Hematopoietic multipotent progenitor cell (in vitro differentiated cells): ENCODE data around the gene CTRL. TPM values are rescaled to one million over a fixed set of nuclear protein-coding genes. Genes with fewer than 3 reads are reported as not detected.
"Not testable (repeated sequence)": the region's sequence is repeated elsewhere in the genome, so short reads cannot be mapped to it uniquely, and the experiment has no call there.

ENCODE experiments used
- DNase-seq, 3 donors: peaks; one replicate each; pipeline ENCODE4 v3.0.0-alpha.2; 2011 to 2015; ENCODE audit warnings: low read depth in 2 of 3, low spot score in 2 of 3
- total RNA-seq: library from RNA; depleted of rRNA; stranded (reverse); fragments of >200 nt; gene quantifications from one replicate; pipeline ENCODE4 v1.2.3, GENCODE V29; 2012

CTRL gene
- total RNA-seq, 1 donor: 2.2 TPM

DNA sequence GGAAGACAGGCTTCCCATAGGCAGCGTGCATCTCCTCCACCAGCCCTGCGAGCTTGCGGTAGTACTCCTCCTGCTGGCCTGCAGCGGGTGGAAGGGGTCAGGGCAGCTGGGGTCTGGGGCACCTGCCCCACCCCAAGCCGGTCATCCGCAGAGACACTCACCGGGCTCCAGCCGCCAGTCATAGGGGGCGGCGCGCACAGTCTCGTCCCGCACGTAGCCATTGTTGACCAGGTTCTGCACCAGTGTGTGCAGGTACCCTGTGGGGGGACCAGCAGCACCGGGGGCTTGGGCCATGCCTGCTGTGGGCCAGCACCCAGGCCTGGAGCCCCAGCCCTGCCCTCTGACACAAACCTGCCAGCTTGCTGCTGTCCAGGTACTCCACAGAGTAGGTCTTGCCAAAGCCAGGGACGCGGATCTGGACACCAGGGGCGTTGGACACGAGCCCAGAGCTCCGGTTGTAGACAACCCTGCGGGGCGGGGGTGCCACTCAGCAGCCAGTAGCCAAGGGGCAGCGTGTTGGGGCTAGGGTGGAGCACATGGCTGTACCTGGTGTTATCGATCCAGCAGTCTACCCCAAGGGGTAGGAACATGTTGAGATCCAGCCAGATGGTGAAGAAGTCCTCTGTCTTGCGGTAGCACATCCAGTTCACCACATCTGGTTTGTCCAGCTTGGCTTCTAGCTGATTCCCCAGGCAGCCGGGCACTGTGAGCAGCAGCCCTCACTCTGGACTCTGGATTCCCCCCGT, 11.0 kb upstream of the CTRL start:
- DNase-seq: no peak

DNA sequence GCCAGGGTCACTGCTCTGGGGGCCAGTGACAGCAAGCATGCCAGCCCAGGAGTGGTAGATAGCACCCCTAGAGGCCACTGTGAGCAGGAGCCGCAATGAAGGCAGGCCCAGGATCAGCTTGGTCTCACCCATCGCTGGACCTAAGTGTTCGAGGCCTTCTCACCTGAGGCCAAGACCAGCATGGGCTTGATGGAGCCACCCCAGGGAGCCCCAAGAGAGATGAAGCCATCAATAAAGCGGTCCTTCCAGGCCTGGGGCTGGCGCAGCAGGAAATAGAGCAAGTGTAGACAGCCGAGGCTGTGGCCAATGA, 10.5 kb upstream of the CTRL start:
- peak in 2 of 3 donors; percentile 29 to 40 for DNase-seq

DNA sequence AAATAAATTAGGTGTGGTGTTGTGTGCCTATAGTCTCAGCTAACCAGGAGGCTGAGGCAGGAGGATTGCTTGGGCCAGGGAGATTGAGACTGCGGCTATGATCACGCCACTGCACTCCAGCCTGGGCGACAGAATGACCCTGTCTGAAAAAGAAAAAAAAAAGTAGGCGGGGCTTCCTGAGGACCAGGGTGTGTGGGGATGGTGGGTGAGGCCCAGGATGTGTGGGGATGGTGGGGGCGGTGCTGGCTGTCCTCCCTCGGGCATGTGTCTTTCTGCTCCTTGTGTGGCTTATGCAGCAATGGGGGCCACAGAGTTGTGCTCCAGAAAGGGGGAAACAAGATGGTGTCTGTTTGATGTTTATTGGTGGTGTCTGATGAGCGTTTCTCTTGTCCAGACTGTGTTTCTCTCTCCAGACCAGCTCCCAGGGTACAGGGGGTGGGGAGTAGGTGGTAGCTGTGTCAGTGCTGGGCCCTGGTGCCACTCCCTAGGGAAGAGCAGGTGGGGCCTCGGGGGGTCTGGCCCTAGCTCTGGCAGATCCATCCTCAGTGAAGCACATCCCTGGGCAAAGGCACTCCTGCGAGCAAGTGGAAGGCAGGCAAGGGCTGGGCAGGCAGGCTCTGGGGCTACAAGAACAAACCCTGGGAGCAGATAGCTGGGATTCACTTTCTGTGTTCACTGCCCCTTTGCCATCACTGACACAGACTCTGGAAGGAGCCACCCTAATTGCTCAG, 10.0 kb upstream of the CTRL start:
- no peak for DNase-seq

DNA sequence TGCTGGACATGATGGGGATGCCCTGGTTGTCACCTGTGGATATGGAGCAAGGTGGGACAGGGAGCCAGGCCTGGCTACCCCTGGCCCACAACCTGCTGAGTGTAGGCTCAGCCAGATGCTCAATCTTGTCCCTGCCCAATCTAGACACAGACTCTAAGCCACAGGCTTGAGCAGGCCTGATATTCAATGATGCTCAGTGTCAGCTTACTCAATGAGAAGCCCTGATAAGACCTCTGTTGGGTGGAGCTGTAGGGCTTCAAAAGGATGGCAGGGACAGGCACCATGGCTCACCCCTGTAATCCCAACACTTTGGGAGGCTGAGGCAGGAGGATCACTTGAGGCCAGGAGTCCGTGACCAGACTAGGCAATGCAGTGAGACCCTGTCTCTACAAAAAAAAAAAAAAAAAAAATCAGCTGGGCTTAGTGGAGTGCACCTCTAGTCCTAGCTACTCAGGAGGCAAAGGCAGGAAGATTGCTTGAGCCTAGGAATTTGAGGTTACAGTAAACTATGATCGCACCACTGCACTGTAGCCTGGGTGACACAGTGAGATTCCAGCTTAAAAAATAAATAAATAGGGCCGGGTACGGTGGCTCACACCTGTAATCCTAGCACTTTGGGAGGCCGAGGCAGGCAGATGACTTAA, 8.9 kb upstream of the CTRL start:
- DNase-seq: no peak

DNA sequence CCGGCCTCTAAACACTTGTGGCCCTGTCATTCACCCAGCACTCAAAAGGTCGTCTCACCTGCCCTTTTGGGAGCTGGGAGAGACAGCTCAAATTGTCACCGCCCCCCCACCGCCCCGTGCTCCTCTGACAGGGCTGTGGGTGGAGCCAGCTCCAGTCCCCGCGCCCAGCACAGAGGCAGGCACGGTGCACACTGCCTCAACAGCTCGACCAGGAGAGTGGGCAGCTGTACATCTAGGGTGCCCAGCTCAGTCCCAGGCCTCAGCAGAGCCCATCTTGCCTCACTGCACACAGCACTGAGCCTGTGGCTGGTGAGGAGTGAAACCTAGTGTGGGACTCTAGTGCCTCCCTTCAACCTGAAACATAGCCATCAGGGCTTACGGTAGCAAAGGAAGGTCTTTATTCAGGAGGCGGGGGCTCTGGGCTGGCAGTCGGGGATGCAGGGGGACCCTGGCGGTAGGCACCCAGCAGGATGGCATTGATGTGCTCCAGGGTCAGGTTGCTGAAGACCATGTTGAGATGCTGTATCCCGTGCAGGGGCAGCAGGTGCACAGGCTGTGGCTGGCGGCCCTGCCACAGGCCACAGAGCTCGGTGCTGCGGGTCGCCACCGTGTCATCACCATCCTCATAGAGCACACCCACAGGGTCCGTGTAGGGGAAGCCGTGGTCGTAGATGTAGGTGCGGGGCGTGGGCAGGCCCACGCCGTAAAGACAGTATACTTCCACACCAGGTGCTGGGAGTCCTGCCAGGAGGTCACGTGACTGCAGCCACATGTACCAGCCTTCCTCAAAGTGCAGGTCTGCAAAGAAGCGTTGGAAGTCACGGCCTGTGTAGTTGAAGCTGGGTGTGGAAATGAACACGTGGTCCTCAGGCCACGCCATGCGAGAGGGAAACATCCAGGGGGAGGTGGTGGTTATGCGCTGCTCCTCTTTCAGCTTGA, 8.1 kb upstream of the CTRL start:
- peak in 2 of 3 donors; percentile 63 to 77 for DNase-seq

DNA sequence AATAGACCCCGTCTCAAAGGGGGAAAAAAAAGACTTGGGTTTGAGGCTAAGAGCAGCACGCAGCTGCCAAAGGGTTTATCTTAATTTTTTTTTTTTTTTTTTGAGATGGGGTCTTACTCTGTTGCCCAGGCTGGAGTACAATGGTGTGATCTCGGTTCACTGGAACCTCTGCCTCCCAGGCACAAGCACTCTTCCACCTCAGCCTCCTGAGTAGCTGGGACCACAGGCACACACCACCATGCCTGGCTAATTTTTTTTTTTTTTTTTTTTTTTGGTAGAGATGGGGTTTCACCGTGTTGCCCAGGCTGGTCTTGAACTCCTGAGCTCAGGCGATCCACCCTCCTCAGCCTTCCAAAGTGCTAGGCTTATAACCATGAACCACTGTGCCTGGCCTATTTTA, 6.1 kb upstream of the CTRL start:
- not testable (repeated sequence) for DNase-seq

DNA sequence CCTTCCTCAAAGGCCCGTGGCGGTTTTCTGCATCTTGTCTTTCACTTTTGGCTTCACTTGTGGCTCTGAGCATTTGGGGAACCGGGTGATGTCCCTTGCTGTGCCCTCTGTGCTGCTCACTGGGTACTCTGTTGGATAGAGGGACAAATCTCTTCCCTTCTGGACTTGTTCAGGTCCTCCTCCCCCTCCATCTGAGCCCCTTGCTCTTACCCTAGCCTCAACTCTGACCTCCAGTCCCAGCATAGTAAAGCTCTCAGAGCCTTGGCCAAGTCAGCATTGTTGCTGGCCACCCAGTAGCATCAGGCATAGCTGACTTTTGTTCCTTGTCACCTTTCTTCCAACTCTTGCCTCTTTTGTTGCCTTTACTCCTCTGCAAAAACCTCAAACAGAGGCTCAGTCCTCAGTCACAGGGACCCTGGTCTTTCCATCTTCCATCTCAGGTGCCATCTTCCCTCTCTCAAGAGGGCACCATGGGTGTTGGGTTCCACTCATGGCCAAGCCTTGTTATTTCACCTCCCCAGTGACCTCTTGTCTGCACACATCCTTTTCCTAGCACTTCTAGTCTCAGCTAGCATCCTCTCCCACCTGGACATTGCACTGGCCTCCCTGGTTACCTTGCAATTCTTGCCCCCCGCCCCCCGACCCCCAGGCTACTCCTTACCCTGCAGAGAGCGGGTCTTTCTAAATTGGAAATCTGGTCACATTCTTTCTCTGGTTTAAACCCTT, 5.4 kb upstream of the CTRL start:
- peak in 2 of 3 donors; percentile 86 to 95 for DNase-seq

DNA sequence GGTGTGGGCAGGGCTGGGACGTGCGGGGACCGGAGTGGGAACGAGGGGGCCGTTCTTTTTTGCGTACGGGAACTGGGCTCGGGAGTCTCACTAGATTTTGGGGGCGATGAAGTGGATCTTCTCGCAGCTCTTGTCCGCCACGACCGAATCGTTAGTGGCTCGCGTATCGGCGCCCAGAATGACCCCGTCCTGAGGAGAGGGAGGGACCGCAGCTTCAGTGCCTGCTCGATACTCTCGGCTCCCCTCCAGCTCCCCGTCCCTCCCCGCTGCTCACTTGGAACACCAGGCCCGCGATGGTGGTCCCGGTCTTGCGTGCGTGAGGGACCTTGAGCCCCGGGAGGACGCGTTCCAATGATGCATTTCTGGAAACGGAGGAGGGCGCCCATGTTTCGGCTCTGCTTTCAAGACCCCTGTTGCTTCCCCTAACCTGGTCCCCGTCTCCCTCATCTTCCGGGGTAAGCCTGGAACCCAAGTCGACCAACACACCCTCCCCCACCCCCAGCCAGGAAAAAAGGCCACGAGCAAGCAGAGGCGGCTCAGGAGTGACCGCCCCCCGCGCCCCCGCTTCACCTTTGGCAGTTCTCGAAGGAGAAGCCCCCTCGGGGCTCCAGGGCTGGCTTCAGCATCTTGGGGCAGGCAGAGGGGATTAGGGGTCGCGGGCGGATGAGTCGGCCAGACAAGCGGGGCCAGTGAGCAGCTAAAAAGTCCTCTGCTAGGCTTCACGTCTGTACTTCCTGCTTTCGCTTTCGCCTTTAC, 4.6 kb upstream of the CTRL start, which contains the start of gene PSMB10:
Gene PSMB10, minus strand, starts transcription at position 727 of the 756 bp plus-strand sequence. Its CDS starts 101 bp downstream, at position 626.
- peak in 1 of 3 donors; percentile 55 for DNase-seq

DNA sequence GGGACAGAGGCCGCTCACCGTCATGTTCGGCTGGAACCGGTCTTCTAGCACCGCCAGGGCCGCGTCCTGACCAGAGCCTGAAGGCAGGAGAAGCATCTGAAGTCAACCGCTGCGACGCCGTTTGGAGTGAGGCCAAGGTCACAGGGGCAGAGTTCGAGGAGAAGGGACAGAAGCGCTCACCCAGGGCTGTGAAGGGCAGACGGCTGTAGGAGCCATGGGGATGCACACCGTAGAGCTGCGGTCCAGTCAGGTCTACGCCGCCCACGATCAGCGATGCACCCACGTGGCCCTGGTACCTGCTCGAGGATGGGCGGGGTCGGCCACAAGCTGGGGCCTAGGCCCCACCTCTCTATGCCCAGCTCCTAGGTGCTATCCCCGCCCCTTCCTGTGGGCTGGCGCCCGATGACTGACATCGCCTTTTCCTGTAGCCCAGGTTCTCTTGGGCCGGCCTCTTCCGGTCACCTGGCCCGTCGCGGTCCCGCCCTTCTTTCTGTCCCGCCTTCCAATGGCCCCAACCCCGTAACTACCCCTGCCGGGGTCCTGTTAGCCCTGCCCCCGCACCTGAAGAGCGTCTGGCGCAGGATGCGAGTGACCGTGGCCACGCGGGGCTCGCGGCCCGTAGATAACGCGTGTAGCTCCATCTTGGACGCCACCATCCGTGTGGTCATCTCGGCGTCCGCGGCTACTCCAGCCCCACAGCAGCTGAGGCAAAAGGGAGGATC, 3.9 kb upstream of the CTRL start:
- DNase-seq: peak; percentile 76 to 95 (median 92)

DNA sequence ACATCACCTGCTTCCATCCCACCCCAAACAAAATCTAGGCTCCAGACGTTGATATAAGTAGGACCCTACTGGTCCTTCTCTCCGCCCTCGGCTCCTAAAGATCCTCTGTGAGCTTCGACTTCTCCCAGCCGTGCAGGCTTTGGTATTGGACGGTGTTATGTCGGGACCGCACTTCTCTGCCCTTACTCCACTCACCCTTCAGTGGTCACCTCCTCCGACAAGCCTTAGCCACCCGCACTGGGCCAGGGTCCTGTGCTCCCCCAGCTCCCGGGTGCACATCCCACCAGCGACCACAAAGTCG, 3.4 kb upstream of the CTRL start:
- DNase-seq: no peak

DNA sequence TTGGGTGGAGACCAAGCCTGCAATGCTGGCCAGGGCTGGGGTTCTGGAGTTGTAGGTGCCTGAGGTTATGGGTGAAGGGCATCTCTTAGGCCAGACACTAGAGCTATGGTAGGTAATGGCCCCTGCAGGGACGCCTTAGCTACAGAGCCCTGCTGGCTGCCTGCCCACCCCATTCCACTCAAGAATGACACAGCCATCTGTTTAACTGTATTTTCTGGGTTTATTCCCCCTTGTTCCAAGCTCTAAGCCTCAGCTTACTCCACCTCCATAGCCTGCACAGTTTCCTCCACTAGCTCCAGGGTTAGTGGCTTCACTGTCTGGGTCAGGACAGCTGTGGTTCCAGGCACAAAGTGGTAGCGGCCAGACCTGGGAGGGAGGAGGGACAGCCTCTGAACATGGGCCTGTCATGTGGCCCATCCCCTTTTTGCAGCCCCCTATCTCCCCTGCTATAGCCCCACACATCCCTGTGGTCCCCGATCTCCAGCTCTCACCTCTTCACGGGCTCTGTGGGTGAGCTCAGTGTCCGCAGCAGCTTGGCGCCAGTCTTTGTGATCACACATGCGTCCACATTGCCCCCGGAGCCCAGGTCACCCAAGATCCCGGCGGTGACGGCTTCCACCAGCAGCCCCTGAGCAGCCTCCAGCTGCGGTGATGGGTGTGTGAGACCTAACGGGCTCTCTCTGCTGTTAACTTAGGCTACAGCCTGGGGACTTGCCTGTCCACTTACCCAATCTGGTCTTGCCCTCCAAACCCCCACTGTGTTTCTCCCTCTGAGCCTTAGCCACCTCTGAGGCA, 2.8 kb upstream of the CTRL start:
- no peak for DNase-seq

DNA sequence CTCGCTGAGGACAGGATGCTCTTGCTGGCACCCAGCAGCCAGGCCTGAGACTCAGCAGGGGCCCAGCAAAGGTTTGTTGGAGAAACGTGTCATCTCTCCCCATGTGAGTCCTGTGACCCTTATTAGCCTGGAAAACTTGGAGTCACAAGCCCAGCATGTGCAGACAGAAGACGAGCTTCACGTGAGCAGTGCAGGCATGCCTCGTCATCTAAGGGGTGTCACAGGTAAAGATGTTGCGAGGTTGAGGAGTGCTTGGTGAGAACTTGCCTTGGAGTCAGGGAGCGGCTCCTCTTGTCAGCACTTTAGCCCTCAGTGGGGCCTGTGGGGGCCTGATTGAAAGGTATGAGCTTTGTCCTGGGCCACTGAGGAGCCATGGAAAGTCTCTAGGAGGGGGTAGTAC, 2.1 kb upstream of the CTRL start:
- no peak for DNase-seq

DNA sequence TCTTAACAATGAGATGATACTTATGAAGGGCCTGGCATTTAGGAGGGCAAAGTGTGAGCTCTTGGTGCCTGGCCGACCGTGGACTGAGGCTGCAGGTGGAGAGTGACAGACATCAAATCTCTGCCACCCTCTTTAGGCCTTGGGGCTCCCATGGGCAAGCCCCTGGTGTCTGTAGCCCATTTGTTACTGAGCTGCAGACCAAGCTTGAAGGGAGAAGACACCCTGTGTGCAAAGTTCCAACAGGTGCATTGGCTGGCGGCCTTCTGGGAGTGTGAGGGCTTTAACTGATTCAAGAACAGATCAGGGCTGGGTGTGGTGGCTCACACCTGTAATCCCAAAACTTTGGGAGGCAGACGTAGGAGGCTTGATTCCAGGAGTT, 789 bp upstream of the CTRL start:
- DNase-seq: no peak

DNA sequence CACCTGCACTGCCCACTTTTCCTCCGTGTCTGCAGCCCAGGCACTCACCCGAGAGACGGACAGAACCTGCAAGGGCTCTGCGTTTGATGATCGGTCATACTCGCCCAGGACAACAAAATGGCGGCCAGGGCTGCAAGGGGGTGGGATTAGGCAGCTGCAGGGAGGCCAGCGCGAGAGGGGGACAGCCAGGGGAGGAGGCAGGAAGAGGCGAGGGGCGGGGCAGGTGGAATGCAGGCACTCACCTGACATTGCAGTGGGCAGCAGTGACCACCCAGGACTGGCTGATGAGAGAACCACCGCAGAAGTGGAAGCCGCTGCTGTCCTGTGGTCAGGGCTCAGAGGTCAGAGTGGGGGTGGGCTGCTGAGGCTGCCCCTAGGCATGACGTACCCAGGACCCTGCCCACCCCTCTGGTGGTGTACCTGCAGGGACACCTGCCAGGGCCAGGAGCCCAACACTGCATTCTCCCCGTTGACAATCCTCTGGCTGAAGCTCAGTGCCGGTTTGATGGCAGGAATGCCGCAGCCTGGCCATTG, 917 bp downstream of the CTRL start:
- no peak for DNase-seq

DNA sequence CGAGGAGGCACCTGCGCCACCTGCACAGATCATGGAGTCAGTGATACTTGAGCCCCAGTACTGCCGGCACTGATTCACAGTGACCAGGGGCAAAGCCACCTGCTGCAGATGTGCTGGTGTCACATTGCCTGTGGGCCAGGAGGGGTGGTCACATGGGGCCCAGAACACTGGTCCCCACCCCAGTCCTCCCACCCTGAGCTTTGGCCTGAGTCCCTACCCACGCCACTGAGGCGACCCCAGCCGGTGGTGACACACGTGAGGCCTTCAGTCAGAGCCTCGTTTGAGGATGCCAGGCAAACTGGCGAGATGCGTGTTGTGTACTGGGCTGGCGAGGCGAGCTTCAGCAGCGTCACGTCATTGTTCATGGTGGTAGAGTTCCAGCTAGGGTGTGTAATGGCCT, 1.5 kb downstream of the CTRL start:
- DNase-seq: no peak

DNA sequence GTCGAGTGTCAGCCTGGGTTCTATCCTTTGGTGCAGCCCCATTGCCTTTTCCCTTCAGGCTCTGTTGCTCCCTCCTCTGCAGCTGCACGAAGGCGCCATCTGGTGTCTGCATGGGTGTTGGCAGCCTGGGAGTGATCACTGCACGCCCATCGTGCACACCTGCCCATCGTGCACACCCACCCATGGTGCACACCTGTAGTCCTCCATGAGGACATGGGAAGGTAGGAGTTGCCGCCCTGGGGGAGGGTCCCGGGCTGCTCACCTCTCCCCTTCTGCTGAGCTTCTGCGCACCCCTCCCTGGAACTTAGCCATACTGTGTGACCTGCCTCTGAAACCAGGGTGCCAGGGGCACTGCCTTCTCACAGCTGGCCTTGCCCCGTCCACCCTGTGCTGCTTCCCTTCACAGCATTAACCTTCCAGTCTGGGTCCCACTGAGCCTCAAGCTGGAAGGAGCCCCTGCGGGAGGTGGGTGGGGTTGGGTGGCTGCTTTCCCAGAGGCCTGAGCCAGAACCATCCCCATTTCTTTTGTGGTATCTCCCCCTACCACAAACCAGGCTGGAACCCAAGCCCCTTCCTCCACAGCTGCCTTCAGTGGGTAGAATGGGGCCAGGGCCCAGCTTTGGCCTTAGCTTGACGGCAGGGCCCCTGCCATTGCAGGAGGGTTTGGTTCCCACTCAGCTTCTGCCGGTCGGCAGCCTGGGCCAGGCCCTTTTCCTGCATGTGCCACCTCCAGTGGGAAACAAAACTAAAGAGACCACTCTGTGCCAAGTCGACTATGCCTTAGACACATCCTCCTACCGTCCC, 2.9 kb downstream of the CTRL start:
- peak; percentile 46 to 81 (median 63) for DNase-seq

DNA sequence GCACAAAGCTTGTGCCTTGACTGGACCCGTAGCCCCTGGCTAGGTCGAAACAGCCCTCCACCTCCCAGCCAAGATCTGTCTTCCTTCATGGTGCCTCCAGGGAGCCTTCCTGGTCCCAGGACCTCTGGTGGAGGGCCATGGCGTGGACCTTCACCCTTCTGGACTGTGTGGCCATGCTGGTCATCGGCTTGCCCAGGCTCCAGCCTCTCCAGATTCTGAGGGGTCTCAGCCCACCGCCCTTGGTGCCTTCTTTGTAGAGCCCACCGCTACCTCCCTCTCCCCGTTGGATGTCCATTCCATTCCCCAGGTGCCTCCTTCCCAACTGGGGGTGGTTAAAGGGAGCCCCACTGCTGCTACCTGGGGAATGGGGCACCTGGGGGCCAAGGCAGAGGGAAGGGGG, 3.5 kb downstream of the CTRL start:
- no peak for DNase-seq
